AG04450 (cell line): ENCODE measurements around the gene SLC2A8. TPM values are rescaled to one million over a fixed set of nuclear protein-coding genes. Genes with fewer than 3 reads are reported as not detected.

Experiments used
- CTCF ChIA-PET: fragments of 300-600, 350-600 bp; formaldehyde crosslinking; extraction: SDS; loops from one replicate; lab custom pipeline; 2022; ENCODE audit warnings: antibody characterized with exemption, inconsistent platforms; lab: Charles Lee
- POLR2A ChIA-PET: fragments of 350-600 bp; formaldehyde crosslinking; extraction: SDS; loops from one replicate; lab custom pipeline; 2021; ENCODE audit warnings: antibody characterized with exemption, inconsistent platforms; lab: Yijun Ruan, JAX
- DNase-seq: peaks from one replicate; pipeline ENCODE4 v3.0.0-alpha.2; 2011; ENCODE audit warnings: low read depth, low spot score
- H3K27ac ChIP-seq: one replicate; pipeline ENCODE4 v1.5.1; 2012; ENCODE audit warnings: low read depth, low read length, control low read depth
- H3K27me3 ChIP-seq: one replicate; pipeline ENCODE4 v1.6.0; 2012; ENCODE audit warnings: low read length; ENCODE audit not compliant: control insufficient read depth, insufficient read depth
- H3K4me3 ChIP-seq: 2 replicates; pipeline ENCODE4 v1.5.1; 2011; ENCODE audit warnings: mild to moderate bottlenecking, low read depth, low read length, control low read depth
- H3K9me3 ChIP-seq: 2 replicates; pipeline ENCODE4 v1.5.1; 2012; ENCODE audit warnings: low read length; ENCODE audit not compliant: control insufficient read depth, insufficient read depth
- CTCF ChIP-seq: IDR thresholded peaks from 2 replicates; pipeline ENCODE4 v1.5.1; 2011; ENCODE audit warnings: low read depth, low read length, control low read depth, inconsistent platforms
- polyA plus RNA-seq: library from polyadenylated mRNA; depleted of rRNA; stranded (reverse); fragments of >200 nt; gene quantifications from 2 replicates; pipeline ENCODE4 v1.2.3, GENCODE V29; 2011

Gene SLC2A8
- polyA plus RNA-seq, 1 experiment, result 6.3 TPM

GRCh38 chr9:127398715-127399400, 1.9 kb downstream of the SLC2A8 start:
- peaks cover 9% of the 10 kb centered on the region for H3K27me3 ChIP-seq
- no peak for DNase-seq
- ChIA-PET CTCF (interaction anchor here (0.8 to 1.6 kb wide), 4 partner anchors 9 to 459 kb away, joined by 3 to 4 read pairs (median 4); no protein-coding TSS in a partner anchor), POLR2A (interaction anchor here (0.6 to 0.9 kb wide), 3 partner anchors 25 to 45 kb away, joined by 3 to 4 read pairs (median 4); partner anchors contain the start of gene ZNF79)
- H3K27ac ChIP-seq, result no peak overlapping the region
- H3K4me3 ChIP-seq, result no peak overlapping the region
- H3K9me3 ChIP-seq, result peaks cover 3% of the 10 kb centered on the region; the same call in 1 of the 2 replicates
- no peak for TF ChIP-seq CTCF

GRCh38 chr9:127399736-127400269, 2.8 kb downstream of the SLC2A8 start:
- Histone ChIP-seq H3K27ac (no peak overlapping the region), H3K27me3 (peaks cover 9% of the 10 kb centered on the region), H3K4me3 (no peak overlapping the region), H3K9me3 (peaks cover 3% of the 10 kb centered on the region; the same call in 1 of the 2 replicates)
- POLR2A ChIA-PET, result no interaction called here
- CTCF ChIA-PET, result interaction anchor here (0.7 to 1.2 kb wide), 2 partner anchors 8 to 237 kb away, joined by 3 to 4 read pairs; no protein-coding TSS in a partner anchor
- no peak for TF ChIP-seq CTCF
- no peak for DNase-seq

- Histone ChIP-seq H3K4me3 (no peak overlapping the region), H3K9me3 (no peaks in the 10 kb centered on the region; the same call in 1 of the 2 replicates), H3K27me3 (no peaks in the 10 kb centered on the region), H3K27ac (no peak overlapping the region)
- DNase-seq, result no peak
- CTCF ChIA-PET, result interaction anchor here (0.6 kb wide), 1 partner anchor 22 kb away, joined by 4 read pairs; the partner anchor contains the start of gene ZNF79
- POLR2A ChIA-PET, result no interaction called here
- no peak for TF ChIP-seq CTCF
These were observed 5.6 kb downstream of the SLC2A8 start for GRCh38 chr9:127402401-127403090.

GRCh38 chr9:127403507-127404192, 6.7 kb downstream of the SLC2A8 start:
- POLR2A ChIA-PET, result interaction anchor here (0.6 kb wide), 1 partner anchor 497 kb away, joined by 4 read pairs; no protein-coding TSS in a partner anchor
- Histone ChIP-seq H3K27me3 (no peaks in the 10 kb centered on the region), H3K27ac (no peak overlapping the region), H3K9me3 (no peaks in the 10 kb centered on the region; the same call in 1 of the 2 replicates), H3K4me3 (no peak overlapping the region)
- DNase-seq, result no peak
- no peak for TF ChIP-seq CTCF
- CTCF ChIA-PET, result interaction anchor here (0.5 kb wide), 1 partner anchor 508 kb away, joined by 4 read pairs; no protein-coding TSS in a partner anchor
